ENCODE measurements around the gene RAD1. TPM values are rescaled to one million over a fixed set of nuclear protein-coding genes. Genes with fewer than 3 reads are reported as not detected.

Gene RAD1
- 20.3 and 25.6 TPM in 2 replicates for polyA plus RNA-seq

GRCh38 chr5:34915139-34915855, at the start of gene RAD1, which contains the start of gene BRIX1:
Gene RAD1, minus strand, starts transcription at chr5:34915504. Its CDS starts 612 bp downstream, at chr5:34914892.
Gene BRIX1, plus strand, starts transcription at chr5:34915711. Its CDS starts 28 bp downstream, at chr5:34915739.

GRCh38 chr5:34929134-34929719, 13.9 kb upstream of the RAD1 start, which contains the start of gene DNAJC21:
Gene DNAJC21, plus strand, starts transcription at chr5:34929559. Its CDS starts 261 bp downstream, at chr5:34929820.

Other genes with a start within 250 kb of the RAD1 start
- gene TTC23L, start 76.3 kb downstream of the RAD1 start, polyA plus RNA-seq, result 0.29 and 0.42 TPM in 2 replicates
- 35.4 and 54.0 TPM in 2 replicates for gene BRIX1, start 207 bp upstream of the RAD1 start, polyA plus RNA-seq
- 22.1 and 25.9 TPM in 2 replicates for gene DNAJC21, start 14.1 kb upstream of the RAD1 start, polyA plus RNA-seq
- not detected in 2 replicates for gene AGXT2, start 132.4 kb upstream of the RAD1 start, polyA plus RNA-seq

Measured in Purkinje cell (primary cell).